CD14-positive monocyte (primary cell): Measurements from ENCODE around the gene TANGO6. TPM values are rescaled to one million over a fixed set of nuclear protein-coding genes. Genes with fewer than 3 reads are reported as not detected.

Source experiments
- DNase-seq, 3 donors: peaks; one replicate each; pipeline ENCODE4 v3.0.0-alpha.2; 2011 to 2022
- H2AFZ ChIP-seq: 2 replicates; pipeline ENCODE4 v1.6.0; 2012; ENCODE audit warnings: mild to moderate bottlenecking, low read depth, low read length, inconsistent platforms; ENCODE audit not compliant: insufficient read depth, poor library complexity, severe bottlenecking
- H3K27ac ChIP-seq, 2 donors: 1 replicate in 1 of 2; 2 replicates in 1 of 2; pipeline ENCODE4 v1.5.1; 2012 to 2013; ENCODE audit warnings: low read length in 2 of 2, control low read depth in 1 of 2, inconsistent platforms in 1 of 2, low read depth in 1 of 2, mild to moderate bottlenecking in 1 of 2
- H3K27me3 ChIP-seq, 2 donors: one replicate each; pipeline versions ENCODE4 v1.6.0 to v1.6.1; 2011 to 2013; ENCODE audit warnings: low read length in 2 of 2; ENCODE audit not compliant: control insufficient read depth in 2 of 2, insufficient read depth in 2 of 2
- H3K36me3 ChIP-seq, 2 donors: replicated peaks in 1 of 2; 1 replicate in 1 of 2; 2 replicates in 1 of 2; pipeline versions ENCODE4 v1.5.1 to v1.6.1; 2012 to 2013; ENCODE audit warnings: low read length in 2 of 2, control low read depth in 1 of 2, inconsistent platforms in 1 of 2, mild to moderate bottlenecking in 1 of 2; ENCODE audit not compliant: insufficient read depth in 2 of 2, control insufficient read depth in 1 of 2
- H3K4me1 ChIP-seq, 2 donors: 1 replicate in 1 of 2; 2 replicates in 1 of 2; pipeline versions ENCODE4 v1.5.1 to v1.6.1; 2012 to 2013; ENCODE audit warnings: low read length in 2 of 2, control low read depth in 1 of 2, inconsistent platforms in 1 of 2, mild to moderate bottlenecking in 1 of 2, moderate library complexity in 1 of 2; ENCODE audit not compliant: insufficient read depth in 2 of 2, control insufficient read depth in 1 of 2
- H3K4me2 ChIP-seq: replicated peaks from 2 replicates; pipeline ENCODE3; 2012; ENCODE audit warnings: low read length, moderate library complexity, mild to moderate bottlenecking; ENCODE audit not compliant: poor library complexity, severe bottlenecking; ENCODE audit errors: extremely low read depth
- H3K4me3 ChIP-seq, 3 experiments: fragments of 200-600 bp in 1 of 3; sonication (generic) in 1 of 3; replicated peaks in 1 of 3; 1 replicate in 2 of 3; 2 replicates in 1 of 3; pipeline ENCODE4 v1.5.1; 2011 to 2013; ENCODE audit warnings: low read length in 3 of 3, mild to moderate bottlenecking in 3 of 3, control low read depth in 2 of 3, low read depth in 2 of 3, inconsistent platforms in 1 of 3, moderate library complexity in 1 of 3
- H3K79me2 ChIP-seq: 2 replicates; pipeline ENCODE4 v1.6.0; 2012; ENCODE audit warnings: mild to moderate bottlenecking, control low read depth, inconsistent platforms, low read length, moderate library complexity; ENCODE audit not compliant: insufficient read depth
- H3K9ac ChIP-seq: 2 replicates; pipeline ENCODE4 v1.6.0; 2017; ENCODE audit warnings: low read length, mild to moderate bottlenecking; ENCODE audit not compliant: insufficient read depth, poor library complexity, severe bottlenecking
- H3K9me3 ChIP-seq, 2 donors: replicated peaks in 1 of 2; 1 replicate in 1 of 2; 2 replicates in 1 of 2; pipeline versions ENCODE4 v1.5.1 to v1.6.1; 2012 to 2013; ENCODE audit warnings: low read length in 2 of 2, control low read depth in 1 of 2; ENCODE audit not compliant: control insufficient read depth in 1 of 2, insufficient read depth in 1 of 2
- H4K20me1 ChIP-seq: 2 replicates; pipeline ENCODE4 v1.6.0; 2012; ENCODE audit warnings: mild to moderate bottlenecking, low read length, control low read depth, moderate library complexity; ENCODE audit not compliant: insufficient read depth
- H3K27ac Mint-ChIP-seq, 7 donors: one replicate each; pipeline ENCODE4 v1.8.0; 2020; ENCODE audit warnings: mild to moderate bottlenecking in 7 of 7, mixed read lengths in 7 of 7, moderate library complexity in 6 of 7, inconsistent platforms in 2 of 7
- H3K27me3 Mint-ChIP-seq, 3 donors: one replicate each; pipeline ENCODE4 v1.8.0; 2021 to 2022; ENCODE audit warnings: low read depth in 3 of 3, mild to moderate bottlenecking in 3 of 3, mixed read lengths in 3 of 3, moderate library complexity in 3 of 3, inconsistent platforms in 1 of 3
- H3K36me3 Mint-ChIP-seq, 2 donors: one replicate each; pipeline ENCODE4 v1.8.0; 2020; ENCODE audit warnings: mixed read lengths in 2 of 2, inconsistent platforms in 1 of 2, mild to moderate bottlenecking in 1 of 2
- H3K4me1 Mint-ChIP-seq: one replicate; pipeline ENCODE4 v1.8.0; 2020; ENCODE audit warnings: mild to moderate bottlenecking, mixed read lengths
- H3K4me3 Mint-ChIP-seq, 2 donors: one replicate each; pipeline ENCODE4 v1.8.0; 2020; ENCODE audit warnings: mild to moderate bottlenecking in 2 of 2, mixed read lengths in 2 of 2, moderate library complexity in 1 of 2
- H3K9me3 Mint-ChIP-seq, 7 donors: one replicate each; pipeline ENCODE4 v1.8.0; 2020 to 2022; ENCODE audit warnings: mixed read lengths in 7 of 7, mild to moderate bottlenecking in 6 of 7, moderate library complexity in 6 of 7, inconsistent platforms in 2 of 7
- CTCF ChIP-seq: fragments of 200-600 bp; IDR thresholded peaks from one replicate; pipeline ENCODE4 v1.8.0; 2022; ENCODE audit warnings: antibody characterized with exemption, mild to moderate bottlenecking
- WGBS: methylation state at CpG from one replicate; pipeline ENCODE4 v1.1.5; 2013; ENCODE audit warnings: missing lambda C conversion rate; ENCODE audit not compliant: insufficient coverage; 5-methylcytosine and 5-hydroxymethylcytosine counted together
- intact Hi-C, 2 donors: fragments of 100-400 bp; cut with micrococcal nuclease; formaldehyde crosslinking; loops; one replicate each; pipeline versions ENCODE4 v1.15.0 to v1.15.1; 2023
- polyA plus RNA-seq, 3 donors: library from polyadenylated mRNA; depleted of rRNA in 1 of 3; unstranded in 2 of 3; stranded (reverse) in 1 of 3; fragments of 300-500 nt in 2 of 3; fragments of >200 nt in 1 of 3; fragmentation: Illumina TruSeq in 2 of 3; gene quantifications; 1 replicate in 2 of 3; 2 replicates in 1 of 3; pipeline ENCODE4 v1.2.3, GENCODE V29; 2012 to 2021

TANGO6 gene
- polyA plus RNA-seq, 3 donors, result 6.5 to 8.1 (median 7.3) TPM

GRCh38 chr16:68907297-68907696, 64.0 kb downstream of the TANGO6 start:
- H4K20me1 ChIP-seq, result no peaks in the 10 kb centered on the region
- DNase-seq, result no peak
- Mint-ChIP-seq H3K4me3 (no peak overlapping the region), H3K27ac (no peak overlapping the region), H3K4me1 (no peaks in the 10 kb centered on the region), H3K36me3 (peaks cover 48 to 77% of the 10 kb centered on the region in 2 donors), H3K9me3 (no peaks in the 10 kb centered on the region), H3K27me3 (no peaks in the 10 kb centered on the region)
- 100% methylated on average over 2 of the region's 3 CpGs for WGBS
- intact Hi-C loops, result no loop called here
- H3K4me3 ChIP-seq, result no peak overlapping the region
- no peaks in the 10 kb centered on the region for H3K79me2 ChIP-seq
- no peaks in the 10 kb centered on the region for H3K27me3 ChIP-seq
- H3K4me1 ChIP-seq, result no peaks in the 10 kb centered on the region
- no peaks in the 10 kb centered on the region for H3K9me3 ChIP-seq
- TF ChIP-seq CTCF, result no peak
- H3K4me2 ChIP-seq, result no peak overlapping the region
- no peak overlapping the region for H3K9ac ChIP-seq
- H3K36me3 ChIP-seq, result peaks cover 46 to 73% of the 10 kb centered on the region in 2 donors
- no peak overlapping the region for H2AFZ ChIP-seq
- no peak overlapping the region for H3K27ac ChIP-seq

GRCh38 chr16:68907781-68908181, 64.5 kb downstream of the TANGO6 start:
- Mint-ChIP-seq H3K9me3 (no peaks in the 10 kb centered on the region), H3K4me3 (no peak overlapping the region), H3K27ac (no peak overlapping the region), H3K27me3 (no peaks in the 10 kb centered on the region), H3K36me3 (peaks cover 47 to 77% of the 10 kb centered on the region in 2 donors), H3K4me1 (no peaks in the 10 kb centered on the region)
- Histone ChIP-seq H3K27me3 (no peaks in the 10 kb centered on the region), H3K4me1 (no peaks in the 10 kb centered on the region), H3K4me2 (no peak overlapping the region), H3K4me3 (no peak overlapping the region), H3K79me2 (no peaks in the 10 kb centered on the region), H2AFZ (no peak overlapping the region), H3K9me3 (no peaks in the 10 kb centered on the region), H3K36me3 (peaks cover 45 to 73% of the 10 kb centered on the region in 2 donors), H3K27ac (no peak overlapping the region), H4K20me1 (no peaks in the 10 kb centered on the region), H3K9ac (no peak overlapping the region)
- no peak for DNase-seq
- intact Hi-C loops, result no loop called here
- TF ChIP-seq CTCF, result no peak
- no CpG with 5 or more reads among the region's 3 CpGs for WGBS
